ENCODE data around the gene FAM83C.

FAM83C gene

DNA sequence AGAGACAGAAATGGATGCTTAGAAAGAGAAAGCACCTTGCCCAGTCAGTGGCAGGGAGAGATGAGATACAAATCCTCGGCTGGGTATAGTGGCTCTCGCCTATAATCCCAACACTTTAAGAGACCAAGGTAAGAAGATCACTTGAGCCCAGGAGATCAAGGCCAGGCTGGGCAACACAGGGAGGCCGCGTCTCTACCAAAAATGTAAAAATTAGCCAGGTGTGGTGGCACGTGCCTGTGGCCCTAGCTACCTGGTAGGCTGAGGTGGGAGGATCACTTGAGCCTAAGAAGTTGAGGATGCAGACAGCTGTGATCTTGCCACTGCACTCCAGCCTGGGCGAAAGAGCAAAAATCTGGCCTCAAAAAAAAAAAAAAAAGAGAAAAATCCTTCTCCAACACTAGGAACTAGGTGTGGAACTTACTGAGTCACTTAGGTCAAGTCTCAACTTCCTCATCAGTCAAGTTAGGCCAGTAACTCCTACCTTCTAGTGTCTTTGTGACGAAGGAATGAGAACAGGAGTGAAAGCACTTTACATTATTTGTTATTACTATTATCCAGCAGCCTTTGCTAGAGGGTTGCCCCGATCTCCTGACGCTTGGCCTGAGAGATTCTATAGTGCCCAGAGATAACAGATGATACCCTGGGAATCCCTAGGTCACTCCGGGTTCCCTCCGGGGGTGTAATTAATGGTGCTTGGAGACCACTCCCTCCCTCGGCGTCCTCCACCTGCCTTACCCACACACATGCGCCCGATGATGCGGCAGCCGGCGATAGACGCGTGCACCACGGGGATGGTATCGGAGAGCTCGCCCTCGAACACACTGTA, 8.6 kb downstream of the FAM83C start:
- no peak for DNase-seq

DNA sequence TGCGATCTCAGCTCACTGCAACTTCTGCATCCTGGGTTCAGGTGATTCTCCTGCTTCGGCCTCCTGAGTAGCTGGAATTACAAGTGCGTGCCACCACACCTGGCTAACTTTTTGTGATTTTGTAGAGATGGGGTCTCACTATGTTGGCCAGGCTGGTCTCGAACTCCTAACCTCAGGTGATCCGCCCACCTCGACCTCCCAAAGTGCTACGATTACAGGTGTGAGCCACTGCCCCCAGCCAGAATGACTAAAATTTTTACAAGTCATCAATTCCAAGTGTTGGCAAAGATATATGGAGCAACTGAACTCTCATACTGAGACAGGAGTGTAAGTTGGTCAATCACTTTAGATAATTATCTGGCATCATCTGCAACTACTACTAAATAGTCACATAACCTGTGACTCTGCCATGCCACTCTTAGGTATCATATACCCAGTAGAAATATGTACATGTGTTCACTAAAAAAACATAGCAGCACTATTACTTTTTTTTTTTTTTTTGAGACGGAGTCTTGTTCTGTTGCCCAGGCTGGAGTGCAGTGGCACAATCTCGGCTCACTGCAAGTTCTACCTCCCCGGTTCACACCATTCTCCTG, 10.6 kb downstream of the FAM83C start:
- DNase-seq: no peak

DNA sequence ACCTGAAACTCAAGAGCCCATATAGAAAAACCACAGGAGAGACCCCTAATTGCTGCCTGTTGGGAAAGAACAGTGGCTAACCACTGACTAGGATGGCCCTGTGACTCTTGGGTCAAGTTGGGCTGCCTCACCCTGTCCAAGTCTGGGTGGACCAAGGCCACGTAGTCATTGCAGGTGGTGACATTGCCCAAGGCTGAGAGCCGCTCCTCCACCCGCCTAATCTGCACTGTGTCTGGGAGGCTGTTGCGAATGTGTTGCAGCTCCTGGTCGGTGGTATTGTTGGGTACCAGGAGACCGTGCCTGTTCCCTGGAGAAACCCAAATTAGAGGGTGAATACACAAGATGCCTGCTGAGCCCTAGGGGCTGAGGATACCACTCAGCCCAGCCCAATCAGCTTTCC, 11.7 kb downstream of the FAM83C start:
- no peak for DNase-seq

DNA sequence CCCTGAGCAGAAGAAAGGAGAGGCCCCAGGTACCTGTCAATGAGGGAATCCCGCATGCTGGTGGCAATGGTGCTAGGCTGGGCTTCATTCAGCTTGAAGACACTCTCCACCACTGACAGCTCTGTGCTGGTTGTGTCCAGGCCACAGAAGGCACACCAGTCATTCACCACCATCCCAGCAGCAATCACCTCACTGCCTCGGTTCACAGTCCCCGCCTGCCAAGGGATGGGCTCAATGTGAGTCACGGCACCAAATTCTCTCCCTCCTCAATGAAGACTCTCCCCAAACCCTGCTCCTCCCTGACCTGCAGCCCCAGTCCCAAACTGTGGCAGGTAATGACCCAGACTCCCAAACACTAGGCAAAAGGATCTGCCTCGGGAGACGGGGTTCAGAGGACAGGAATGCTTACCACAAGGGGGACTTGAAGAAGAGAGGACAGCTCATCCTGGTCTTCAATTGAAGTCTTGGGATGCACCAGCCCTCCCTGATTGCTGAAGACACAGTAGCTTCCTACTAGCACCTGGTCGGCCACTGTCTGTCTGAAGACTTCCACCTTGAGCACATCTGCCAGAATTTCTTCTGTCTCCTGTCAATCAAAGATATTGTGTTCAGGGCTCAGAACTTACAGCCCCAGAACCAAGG, 12.6 kb downstream of the FAM83C start:
- DNase-seq: no peak

DNA sequence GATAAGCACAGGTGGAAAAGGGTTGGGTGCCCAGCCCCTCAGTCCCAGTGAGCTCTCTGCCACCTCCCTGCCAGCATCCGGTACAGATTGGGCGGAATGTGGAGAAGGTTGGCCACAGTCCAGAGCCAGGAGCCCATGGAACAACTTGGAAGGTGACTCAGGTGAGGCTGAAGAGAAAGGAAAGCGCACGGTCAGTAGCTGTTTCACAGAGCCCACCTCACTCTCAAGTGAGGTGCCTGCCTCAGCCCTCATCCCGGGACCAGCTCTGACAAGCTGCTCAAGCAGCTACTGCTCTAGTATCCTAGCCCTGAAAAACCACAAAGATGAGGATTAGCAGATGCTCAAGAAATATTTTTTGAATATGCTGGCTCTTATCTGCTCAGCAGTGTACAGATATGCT, 13.2 kb downstream of the FAM83C start:
- no peak for DNase-seq

DNA sequence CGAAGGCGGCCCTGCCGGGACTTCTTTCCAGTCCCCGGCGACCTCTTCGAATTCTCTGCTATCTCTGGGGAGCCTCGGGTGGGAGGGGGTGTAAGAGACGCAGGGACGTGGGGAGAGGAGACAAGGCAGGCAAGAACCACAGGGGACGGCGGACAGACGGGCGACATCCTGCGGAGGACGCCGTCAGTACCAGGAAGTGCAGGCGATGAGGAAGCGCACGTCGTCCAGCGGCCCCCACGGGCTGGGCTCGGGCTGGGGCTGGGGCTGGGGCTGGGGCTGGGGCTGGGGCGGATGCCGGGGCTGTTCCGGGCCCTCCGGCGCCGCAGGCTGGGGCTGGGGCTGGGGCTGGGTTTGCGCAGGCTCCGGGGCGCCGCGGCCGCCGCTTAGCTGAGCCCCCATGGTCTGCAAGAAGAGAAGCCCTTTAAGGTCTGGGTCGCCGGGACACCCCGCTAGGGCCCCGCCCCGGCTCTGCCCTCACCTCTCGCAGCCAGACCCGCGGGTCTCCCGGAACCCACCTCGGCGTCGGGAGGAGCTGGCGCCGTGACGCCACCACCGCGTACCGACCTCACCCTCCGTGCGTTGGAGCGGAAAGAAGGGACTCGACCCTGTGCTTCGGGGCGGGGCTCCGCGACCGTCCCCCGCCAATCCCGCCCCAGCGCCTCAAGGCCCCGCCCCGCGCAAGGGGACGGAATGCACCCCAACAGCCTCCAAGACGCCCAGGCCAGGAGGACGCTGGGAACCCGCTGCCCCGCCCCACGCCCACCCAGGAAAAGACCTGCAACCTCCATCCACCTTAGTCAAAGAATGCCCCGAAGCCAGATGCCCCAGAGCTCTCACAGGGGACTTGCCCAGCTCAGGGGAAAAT, 14.5 kb downstream of the FAM83C start, which contains the start of gene MMP24OS:
Gene MMP24OS (minus strand): TSS at position 592 of the 865 bp plus-strand sequence. CDS start 193 bp downstream, at position 399.
- DNase-seq: peak; percentile 87 to 91

DNA sequence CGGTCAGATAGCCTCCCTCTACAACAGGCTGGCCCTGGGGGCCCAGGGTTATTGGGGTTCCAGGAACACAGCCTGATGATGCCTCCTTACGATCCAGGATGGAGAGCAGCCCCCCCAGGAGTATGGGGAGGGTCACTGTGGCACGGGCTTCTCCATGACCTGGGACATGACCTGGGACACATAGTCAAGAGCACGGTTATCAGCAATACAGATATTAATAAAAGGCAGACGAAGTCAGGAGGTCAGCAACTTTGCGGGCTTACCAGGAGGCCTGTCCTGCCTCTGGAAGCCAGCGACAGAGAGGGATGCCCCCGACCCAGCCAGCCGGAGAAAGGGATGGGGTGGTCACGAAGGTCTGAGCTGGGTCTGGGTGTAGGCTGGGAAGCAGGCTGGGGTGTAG, 15.1 kb downstream of the FAM83C start:
- no peak for DNase-seq

DNA sequence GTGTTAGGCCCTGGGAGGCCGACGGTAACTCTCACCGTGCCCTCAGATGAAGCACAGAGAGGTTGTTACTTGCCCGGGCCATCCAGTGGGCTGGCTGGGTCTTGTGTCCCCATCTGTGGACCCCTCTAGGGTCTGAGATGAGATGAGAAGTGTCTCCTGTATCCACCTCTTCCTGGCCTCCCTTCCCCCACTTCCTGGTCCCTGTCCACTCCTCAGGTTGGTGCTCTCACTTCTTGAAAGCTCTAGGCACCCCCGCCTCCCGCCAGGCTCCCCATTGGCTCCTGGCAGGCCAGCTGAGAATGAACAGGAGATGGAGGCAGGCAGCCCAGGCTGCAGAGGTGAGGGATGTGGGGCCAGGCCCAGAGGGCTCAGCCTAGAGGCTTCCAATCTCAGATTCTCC, 15.8 kb downstream of the FAM83C start:
- no peak for DNase-seq

DNA sequence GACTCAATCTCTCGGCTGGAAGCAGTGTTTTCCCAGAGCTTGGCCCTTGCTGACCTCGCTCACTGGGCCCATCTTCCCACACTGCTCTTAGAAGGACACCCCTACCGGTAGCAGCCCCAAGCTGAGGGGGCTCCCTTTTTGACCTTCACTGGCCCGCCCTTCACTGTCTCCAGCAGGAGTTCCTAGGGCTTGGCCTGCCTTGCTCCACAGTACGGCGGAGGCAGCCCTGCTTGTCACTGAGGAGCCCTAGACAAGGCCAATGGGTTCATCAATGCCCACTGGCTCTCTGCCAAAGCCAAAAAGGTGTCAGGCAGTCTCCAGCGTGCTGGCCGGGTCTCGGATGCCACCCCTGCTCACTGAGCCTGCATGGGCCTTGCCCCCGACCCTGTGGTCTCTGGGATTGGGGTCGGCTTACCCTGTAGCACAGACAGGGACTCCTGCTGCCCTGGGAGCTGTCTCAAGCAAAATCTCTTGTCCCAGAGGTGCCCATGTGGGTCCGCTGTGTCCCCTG, 16.4 kb downstream of the FAM83C start:
- no peak for DNase-seq

DNA sequence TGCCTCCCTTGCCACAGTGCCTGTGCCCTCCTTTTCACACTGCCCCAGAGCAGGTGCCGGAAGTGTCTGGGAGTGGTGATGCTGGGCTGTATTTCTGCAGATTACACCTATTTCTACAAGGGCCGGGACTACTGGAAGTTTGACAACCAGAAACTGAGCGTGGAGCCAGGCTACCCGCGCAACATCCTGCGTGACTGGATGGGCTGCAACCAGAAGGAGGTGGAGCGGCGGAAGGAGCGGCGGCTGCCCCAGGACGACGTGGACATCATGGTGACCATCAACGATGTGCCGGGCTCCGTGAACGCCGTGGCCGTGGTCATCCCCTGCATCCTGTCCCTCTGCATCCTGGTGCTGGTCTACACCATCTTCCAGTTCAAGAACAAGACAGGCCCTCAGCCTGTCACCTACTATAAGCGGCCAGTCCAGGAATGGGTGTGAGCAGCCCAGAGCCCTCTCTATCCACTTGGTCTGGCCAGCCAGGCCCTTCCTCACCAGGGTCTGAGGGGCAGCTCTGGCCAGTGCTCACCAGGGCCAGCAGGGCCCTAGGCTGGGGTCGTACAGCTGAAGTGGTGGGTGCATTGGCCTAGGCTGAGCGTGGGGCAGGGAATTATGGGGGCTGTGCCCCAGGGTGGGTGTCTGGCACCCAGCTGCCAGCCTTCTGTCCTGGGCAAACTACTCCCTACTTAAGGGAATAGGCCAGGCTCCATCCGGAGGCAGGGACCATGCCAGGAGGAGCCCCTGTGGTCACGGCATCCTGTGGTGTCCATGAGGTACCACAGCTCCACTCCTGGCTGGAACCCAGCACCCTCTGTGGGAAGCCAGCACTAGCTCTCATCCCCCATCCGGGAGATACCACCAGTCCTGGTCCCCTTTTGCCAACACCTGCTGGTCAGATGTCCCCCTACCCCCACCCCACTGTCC, 17.8 kb downstream of the FAM83C start:
- no peak for DNase-seq

DNA sequence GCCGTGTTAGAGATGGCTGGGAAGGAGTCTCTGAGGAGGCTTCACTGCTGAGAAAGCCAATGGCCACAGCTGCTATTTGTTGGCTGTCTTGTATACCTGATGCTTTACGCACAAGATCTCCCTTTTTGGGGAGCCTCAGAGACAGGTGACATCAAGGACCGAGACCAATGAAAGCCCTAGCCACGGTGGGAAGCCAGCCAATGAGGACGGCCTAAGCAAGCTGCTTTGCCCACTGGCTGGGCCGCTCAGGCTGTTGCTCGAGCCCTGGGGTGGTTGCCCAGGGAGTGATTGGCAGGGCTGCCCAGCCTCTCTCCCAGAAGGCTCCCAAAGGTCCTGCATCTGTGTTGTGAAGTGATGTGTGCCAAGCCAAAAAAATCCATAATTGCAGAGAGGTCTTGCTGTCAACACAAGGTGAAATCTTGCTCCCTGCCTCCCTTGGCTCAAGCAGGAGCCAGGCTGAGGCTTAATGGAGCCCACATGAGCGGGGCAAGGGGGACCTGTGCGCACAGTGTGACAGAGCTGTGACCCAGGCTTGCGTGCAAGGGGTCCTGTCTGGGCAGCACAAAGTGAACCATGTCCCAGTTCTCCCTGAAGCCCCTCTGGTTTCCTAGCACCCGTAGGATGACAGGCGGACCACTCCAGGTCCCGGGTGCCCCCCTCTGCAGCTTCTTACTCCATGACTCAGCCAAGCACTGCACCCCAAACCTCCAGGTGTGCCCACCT, 18.6 kb downstream of the FAM83C start:
- no peak for DNase-seq

DNA sequence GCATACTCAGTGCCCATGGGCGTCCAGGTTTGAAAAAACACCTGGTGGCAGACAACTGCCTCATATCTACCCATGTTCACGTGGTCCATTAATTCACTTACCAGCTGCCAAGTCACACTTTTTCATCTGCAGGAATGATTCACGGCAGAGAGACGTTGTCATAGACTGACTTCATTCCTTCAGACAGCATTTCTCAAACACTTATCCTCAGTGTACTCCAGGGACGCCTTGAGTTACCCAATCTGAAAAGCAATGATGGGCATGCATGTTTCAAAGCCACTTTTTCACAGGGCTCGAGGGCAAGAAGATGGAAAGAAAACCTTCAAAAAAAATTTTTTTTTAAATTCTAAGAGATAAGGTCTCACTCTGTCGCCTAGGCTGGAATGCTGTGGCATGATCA, 20.3 kb downstream of the FAM83C start:
- DNase-seq: no peak

DNA sequence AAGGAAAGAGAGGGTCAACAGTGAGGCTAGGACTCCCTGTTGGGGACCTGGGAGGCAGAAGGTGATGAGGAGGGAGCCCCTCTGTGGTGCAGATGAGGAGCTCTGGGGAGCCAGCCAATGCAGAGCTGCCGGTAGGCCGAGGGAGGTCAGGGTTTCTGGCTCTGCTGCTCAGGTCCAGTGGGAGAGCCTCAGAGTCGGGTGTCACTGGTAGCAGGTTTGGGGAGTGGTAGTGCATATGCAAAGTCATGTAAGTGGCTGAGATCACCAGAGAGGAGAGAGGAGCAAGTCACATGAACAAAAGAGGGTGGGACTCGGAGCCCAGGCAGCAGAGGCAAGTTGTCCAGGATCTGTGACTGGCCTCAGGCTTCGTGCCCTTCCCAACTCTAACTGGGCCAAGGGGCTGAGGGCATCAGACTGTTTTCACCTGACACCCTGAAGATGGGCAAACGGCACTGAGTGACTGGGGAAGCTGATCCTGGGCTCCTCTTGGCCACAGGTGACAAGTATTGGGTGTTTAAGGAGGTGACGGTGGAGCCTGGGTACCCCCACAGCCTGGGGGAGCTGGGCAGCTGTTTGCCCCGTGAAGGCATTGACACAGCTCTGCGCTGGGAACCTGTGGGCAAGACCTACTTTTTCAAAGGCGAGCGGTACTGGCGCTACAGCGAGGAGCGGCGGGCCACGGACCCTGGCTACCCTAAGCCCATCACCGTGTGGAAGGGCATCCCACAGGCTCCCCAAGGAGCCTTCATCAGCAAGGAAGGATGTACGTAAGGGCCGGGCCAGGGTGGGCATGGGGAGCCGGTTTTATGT, 20.9 kb downstream of the FAM83C start:
- DNase-seq: no peak

DNA sequence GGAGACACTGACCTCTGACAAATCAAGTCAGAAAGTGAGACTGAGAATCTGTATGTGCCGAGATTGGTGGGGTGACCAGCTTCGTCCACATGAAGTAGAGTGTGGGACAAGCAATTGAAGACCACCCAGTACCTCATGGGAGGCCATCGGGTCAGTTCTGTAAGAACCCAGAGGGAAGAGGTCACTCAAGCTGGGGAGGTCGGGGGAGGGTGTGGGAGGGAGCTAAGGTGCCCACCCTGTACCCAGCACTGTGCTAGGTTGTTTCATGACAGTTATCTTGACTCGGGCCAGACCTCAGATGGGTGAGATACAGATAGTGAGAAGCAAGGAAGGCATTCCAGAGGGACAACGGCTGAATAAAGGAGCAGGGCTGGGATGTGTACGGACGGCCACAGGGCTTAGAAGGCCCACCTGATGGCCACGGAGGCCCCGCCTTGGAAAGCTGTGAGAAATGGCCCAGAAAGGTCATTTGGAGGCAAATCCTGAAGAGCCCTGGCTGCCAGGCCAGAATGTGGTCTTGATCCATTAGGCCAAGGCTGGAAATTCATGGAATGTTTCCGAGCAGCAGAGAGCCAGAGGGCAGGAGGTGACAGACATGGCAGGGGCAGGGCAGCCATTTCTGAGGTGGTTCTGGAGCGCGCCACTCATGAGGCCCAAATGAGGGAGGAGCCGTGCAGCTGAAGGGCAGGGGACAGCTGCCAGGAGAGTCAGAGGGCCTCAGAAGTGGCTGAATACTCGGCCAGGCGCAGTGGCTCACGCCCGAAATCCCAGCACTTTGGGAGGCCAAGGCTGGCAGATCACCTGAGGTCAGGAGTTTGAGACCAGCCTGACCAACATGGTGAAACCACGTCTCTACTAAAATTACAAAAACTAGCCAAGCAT, 22.0 kb downstream of the FAM83C start:
- DNase-seq: no peak

DNA sequence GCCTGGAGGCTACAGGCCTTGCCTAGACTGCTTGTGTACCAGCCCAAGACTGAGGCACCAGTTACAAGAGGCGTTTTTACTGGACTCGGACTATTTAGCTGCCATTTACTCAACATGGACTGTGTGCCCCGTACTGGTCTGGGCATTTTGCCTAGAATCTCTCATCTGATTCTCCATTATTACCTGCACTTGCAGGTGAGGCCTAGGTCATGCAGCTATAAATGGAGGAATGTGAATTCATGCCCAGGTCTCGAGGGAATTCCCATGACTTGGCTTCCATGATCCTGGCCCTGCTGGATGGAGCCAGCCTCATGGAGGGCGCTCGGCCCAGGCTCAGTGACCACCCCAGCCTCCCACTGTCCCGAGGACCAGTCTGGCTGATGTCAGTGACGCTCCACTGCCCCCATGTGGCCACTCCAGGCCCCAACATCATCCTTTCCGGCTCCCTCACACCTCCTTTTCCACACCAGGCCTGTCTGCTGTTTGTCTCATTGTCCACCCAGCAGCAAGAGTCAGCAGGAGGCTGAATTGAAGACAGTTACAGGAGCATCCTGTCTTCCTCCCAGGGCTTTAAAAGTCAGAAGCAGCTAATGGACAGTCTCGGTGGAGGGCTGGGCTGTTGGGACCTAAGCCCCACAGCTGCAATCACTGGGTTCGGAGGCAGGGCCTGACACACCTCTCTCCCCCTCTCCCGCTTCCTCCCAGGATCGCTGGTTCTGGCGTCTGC, 23.0 kb downstream of the FAM83C start:
- peak; percentile 59 to 71 for DNase-seq

DNA sequence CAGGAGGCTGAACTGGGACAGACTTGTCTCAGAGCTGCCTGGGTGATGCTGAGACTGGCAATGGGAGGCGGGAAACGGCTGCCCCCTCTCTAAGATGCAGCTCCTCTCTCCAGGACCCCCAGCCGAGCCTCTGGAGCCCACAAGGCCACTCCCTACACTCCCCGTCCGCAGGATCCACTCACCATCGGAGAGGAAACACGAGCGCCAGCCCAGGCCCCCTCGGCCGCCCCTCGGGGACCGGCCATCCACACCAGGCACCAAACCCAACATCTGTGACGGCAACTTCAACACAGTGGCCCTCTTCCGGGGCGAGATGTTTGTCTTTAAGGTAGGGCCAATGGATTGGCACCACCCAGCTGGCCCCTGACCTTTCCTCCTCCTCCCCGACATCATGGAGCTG, 25.1 kb downstream of the FAM83C start:
- no peak for DNase-seq

DNA sequence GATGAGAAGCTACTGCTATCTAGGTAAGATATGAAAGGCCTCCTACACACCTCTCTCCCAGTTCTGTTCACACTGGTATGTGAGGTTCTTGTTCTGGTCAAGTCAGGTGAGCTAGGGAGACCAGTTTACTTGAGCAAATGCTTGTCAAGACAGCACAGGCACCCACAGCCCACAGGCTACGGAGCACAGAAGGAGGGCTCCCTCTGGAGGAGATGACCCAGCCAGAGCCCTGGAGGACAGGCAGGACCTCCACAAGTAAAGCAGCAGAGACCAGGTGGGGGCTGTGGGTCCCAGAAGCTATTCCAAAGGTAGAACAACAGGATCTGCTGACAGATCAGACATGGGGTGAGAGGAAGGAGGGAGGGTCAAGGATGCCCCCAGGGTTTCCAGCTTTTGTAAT, 27.5 kb downstream of the FAM83C start:
- no peak for DNase-seq
